ENCODE measurements around the gene HELZ.

HELZ gene

DNA sequence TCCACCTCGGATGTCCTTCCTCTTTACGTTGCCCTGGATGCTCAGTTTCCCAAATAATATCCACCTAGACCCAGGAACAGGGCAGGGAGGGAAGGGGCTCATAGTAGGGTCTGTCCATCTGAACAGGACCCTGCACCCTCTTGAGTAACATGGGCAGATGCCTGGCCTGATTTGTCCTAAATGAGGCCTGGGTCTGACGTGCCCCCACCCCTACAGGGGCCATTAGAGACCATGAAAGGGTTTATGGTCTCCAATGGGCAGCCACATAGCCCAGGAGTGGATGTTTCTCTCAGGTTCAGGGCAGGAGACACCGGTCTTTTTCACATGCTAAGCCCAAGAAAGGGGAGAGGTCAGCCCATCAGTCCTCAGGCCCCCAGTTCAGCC lies 193.8 kb downstream of the HELZ start:
- WGBS (ENCODE audit: extremely low coverage, insufficient coverage, insufficient read length): no CpG with 5 or more reads among the region's 4 CpGs
- Histone ChIP-seq H3K9ac (ENCODE audit: low read length) (no peak overlapping the region), H4K12ac (ENCODE audit: low read depth, low read length) (no peak overlapping the region), H3K4me3 (ENCODE audit: low read depth, low read length) (no peak overlapping the region), H2BK5ac (ENCODE audit: low read depth, low read length, poor library complexity) (no peak overlapping the region), H2AFZ (ENCODE audit: insufficient read depth, low read length, poor library complexity) (no peak overlapping the region), H3K23ac (ENCODE audit: low read length) (no peak overlapping the region), H2AK5ac (ENCODE audit: low read length) (no peak overlapping the region), H3K4ac (ENCODE audit: low read depth, low read length) (no peak overlapping the region), H3K27ac (ENCODE audit: low read depth, low read length) (no peak overlapping the region), H3K79me2 (ENCODE audit: control insufficient read depth, insufficient read depth, low read length, poor library complexity) (no peaks in the 10 kb centered on the region), H3K36me3 (ENCODE audit: control insufficient read depth in 1 of 2, insufficient read depth in 2 of 2, low read length in 2 of 2) (no peaks in the 10 kb centered on the region), H2BK12ac (ENCODE audit: low read length) (no peak overlapping the region), H4K91ac (ENCODE audit: low read depth, low read length) (no peak overlapping the region), H3K27me3 (ENCODE audit: insufficient read depth, low read length) (no peaks in the 10 kb centered on the region), H3K14ac (ENCODE audit: low read length) (no peak overlapping the region), H3K79me1 (ENCODE audit: low read length) (no peaks in the 10 kb centered on the region), H3K18ac (ENCODE audit: low read length) (no peak overlapping the region), H4K8ac (ENCODE audit: low read depth, low read length) (no peak overlapping the region), H2BK120ac (ENCODE audit: insufficient read depth, low read length, poor library complexity) (no peak overlapping the region), H3K4me1 (ENCODE audit: control insufficient read depth in 1 of 2, insufficient read depth in 2 of 2, low read length in 2 of 2) (no peaks in the 10 kb centered on the region), H3K9me3 (ENCODE audit: insufficient read depth, low read depth, low read length) (peaks cover 5% of the 10 kb centered on the region), H3K4me2 (ENCODE audit: low read length) (no peak overlapping the region)
- DNase-seq: no peak

- Histone ChIP-seq H3K9me3 (ENCODE audit: insufficient read depth, low read depth, low read length) (peaks cover 4% of the 10 kb centered on the region), H3K36me3 (ENCODE audit: control insufficient read depth in 1 of 2, insufficient read depth in 2 of 2, low read length in 2 of 2) (no peaks in the 10 kb centered on the region), H3K4ac (ENCODE audit: low read depth, low read length) (no peak overlapping the region), H3K23ac (ENCODE audit: low read length) (no peak overlapping the region), H3K4me3 (ENCODE audit: low read depth, low read length) (no peak overlapping the region), H4K12ac (ENCODE audit: low read depth, low read length) (no peak overlapping the region), H2AK5ac (ENCODE audit: low read length) (no peak overlapping the region), H4K8ac (ENCODE audit: low read depth, low read length) (no peak overlapping the region), H3K4me2 (ENCODE audit: low read length) (no peak overlapping the region), H2AFZ (ENCODE audit: insufficient read depth, low read length, poor library complexity) (no peak overlapping the region), H3K14ac (ENCODE audit: low read length) (no peak overlapping the region), H3K4me1 (ENCODE audit: control insufficient read depth in 1 of 2, insufficient read depth in 2 of 2, low read length in 2 of 2) (no peaks in the 10 kb centered on the region), H3K18ac (ENCODE audit: low read length) (no peak overlapping the region), H4K91ac (ENCODE audit: low read depth, low read length) (no peak overlapping the region), H3K79me1 (ENCODE audit: low read length) (no peaks in the 10 kb centered on the region), H2BK120ac (ENCODE audit: insufficient read depth, low read length, poor library complexity) (no peak overlapping the region), H2BK5ac (ENCODE audit: low read depth, low read length, poor library complexity) (no peak overlapping the region), H3K79me2 (ENCODE audit: control insufficient read depth, insufficient read depth, low read length, poor library complexity) (no peaks in the 10 kb centered on the region), H3K9ac (ENCODE audit: low read length) (no peak overlapping the region), H3K27me3 (ENCODE audit: insufficient read depth, low read length) (no peaks in the 10 kb centered on the region), H3K27ac (ENCODE audit: low read depth, low read length) (no peak overlapping the region), H2BK12ac (ENCODE audit: low read length) (no peak overlapping the region)
- no CpG with 5 or more reads among the region's 6 CpGs for WGBS (ENCODE audit: extremely low coverage, insufficient coverage, insufficient read length)
- DNase-seq: no peak
These were observed 194.4 kb downstream of the HELZ start for GRCh38 chr17:67050471-67051154.

DNA sequence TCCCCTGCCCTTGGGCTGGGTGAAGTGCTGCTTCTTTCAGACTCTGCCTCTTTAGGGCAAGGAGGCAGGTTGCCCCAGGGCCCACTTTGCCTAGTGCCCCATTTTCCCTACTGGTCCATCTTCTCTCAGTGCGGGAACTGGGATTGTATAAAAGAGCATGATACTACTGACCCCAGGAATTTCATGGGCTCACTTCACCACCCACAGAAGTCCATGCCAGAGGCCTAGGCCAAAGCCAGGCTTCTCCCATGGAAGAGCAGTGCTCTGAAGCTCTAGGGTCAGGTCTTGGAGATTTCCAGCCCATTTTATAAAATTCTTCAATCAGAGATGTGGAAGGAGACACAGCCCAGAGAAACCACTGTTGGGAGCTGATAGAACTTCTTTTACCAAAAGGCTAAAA lies 194.9 kb downstream of the HELZ start:
- Histone ChIP-seq H2BK5ac (ENCODE audit: low read depth, low read length, poor library complexity) (no peak overlapping the region), H4K12ac (ENCODE audit: low read depth, low read length) (no peak overlapping the region), H3K23ac (ENCODE audit: low read length) (no peak overlapping the region), H3K4me3 (ENCODE audit: low read depth, low read length) (no peak overlapping the region), H4K91ac (ENCODE audit: low read depth, low read length) (no peak overlapping the region), H3K4ac (ENCODE audit: low read depth, low read length) (no peak overlapping the region), H3K4me2 (ENCODE audit: low read length) (no peak overlapping the region), H3K9me3 (ENCODE audit: insufficient read depth, low read depth, low read length) (peaks cover 4% of the 10 kb centered on the region), H3K4me1 (ENCODE audit: control insufficient read depth in 1 of 2, insufficient read depth in 2 of 2, low read length in 2 of 2) (no peaks in the 10 kb centered on the region), H3K14ac (ENCODE audit: low read length) (no peak overlapping the region), H3K9ac (ENCODE audit: low read length) (no peak overlapping the region), H3K27ac (ENCODE audit: low read depth, low read length) (no peak overlapping the region), H2BK120ac (ENCODE audit: insufficient read depth, low read length, poor library complexity) (no peak overlapping the region), H3K79me1 (ENCODE audit: low read length) (no peaks in the 10 kb centered on the region), H2AK5ac (ENCODE audit: low read length) (no peak overlapping the region), H3K27me3 (ENCODE audit: insufficient read depth, low read length) (no peaks in the 10 kb centered on the region), H2AFZ (ENCODE audit: insufficient read depth, low read length, poor library complexity) (no peak overlapping the region), H3K36me3 (ENCODE audit: control insufficient read depth in 1 of 2, insufficient read depth in 2 of 2, low read length in 2 of 2) (no peaks in the 10 kb centered on the region), H3K79me2 (ENCODE audit: control insufficient read depth, insufficient read depth, low read length, poor library complexity) (no peaks in the 10 kb centered on the region), H3K18ac (ENCODE audit: low read length) (no peak overlapping the region), H2BK12ac (ENCODE audit: low read length) (no peak overlapping the region), H4K8ac (ENCODE audit: low read depth, low read length) (no peak overlapping the region)
- DNase-seq: no peak
- no CpG with 5 or more reads among the region's 1 CpG for WGBS (ENCODE audit: extremely low coverage, insufficient coverage, insufficient read length)

GRCh38 chr17:67049025-67049739 lies 195.8 kb downstream of the HELZ start:
- no peak overlapping the region for H3K18ac ChIP-seq (ENCODE audit: low read length)
- H2BK5ac ChIP-seq (ENCODE audit: low read depth, low read length, poor library complexity): no peak overlapping the region
- no peaks in the 10 kb centered on the region for H3K36me3 ChIP-seq (ENCODE audit: control insufficient read depth in 1 of 2, insufficient read depth in 2 of 2, low read length in 2 of 2)
- no peaks in the 10 kb centered on the region for H3K27me3 ChIP-seq (ENCODE audit: insufficient read depth, low read length)
- H2AK5ac ChIP-seq (ENCODE audit: low read length): no peak overlapping the region
- no peak overlapping the region for H3K14ac ChIP-seq (ENCODE audit: low read length)
- H3K79me2 ChIP-seq (ENCODE audit: control insufficient read depth, insufficient read depth, low read length, poor library complexity): no peaks in the 10 kb centered on the region
- no peak overlapping the region for H2AFZ ChIP-seq (ENCODE audit: insufficient read depth, low read length, poor library complexity)
- no peak overlapping the region for H2BK12ac ChIP-seq (ENCODE audit: low read length)
- no peak overlapping the region for H2BK120ac ChIP-seq (ENCODE audit: insufficient read depth, low read length, poor library complexity)
- DNase-seq: no peak
- no peaks in the 10 kb centered on the region for H3K4me1 ChIP-seq (ENCODE audit: control insufficient read depth in 1 of 2, insufficient read depth in 2 of 2, low read length in 2 of 2)
- WGBS (ENCODE audit: extremely low coverage, insufficient coverage, insufficient read length): no CpG with 5 or more reads among the region's 5 CpGs
- H4K8ac ChIP-seq (ENCODE audit: low read depth, low read length): no peak overlapping the region
- no peaks in the 10 kb centered on the region for H3K9me3 ChIP-seq (ENCODE audit: insufficient read depth, low read depth, low read length)
- no peak overlapping the region for H4K91ac ChIP-seq (ENCODE audit: low read depth, low read length)
- H4K12ac ChIP-seq (ENCODE audit: low read depth, low read length): no peak overlapping the region
- H3K23ac ChIP-seq (ENCODE audit: low read length): no peak overlapping the region
- no peak overlapping the region for H3K27ac ChIP-seq (ENCODE audit: low read depth, low read length)
- H3K4me2 ChIP-seq (ENCODE audit: low read length): no peak overlapping the region
- no peaks in the 10 kb centered on the region for H3K79me1 ChIP-seq (ENCODE audit: low read length)
- H3K4me3 ChIP-seq (ENCODE audit: low read depth, low read length): no peak overlapping the region
- H3K9ac ChIP-seq (ENCODE audit: low read length): no peak overlapping the region
- H3K4ac ChIP-seq (ENCODE audit: low read depth, low read length): no peak overlapping the region
